HEK293 (cell line): ENCODE results near the gene CTAGE1.

Experiments
- CTCF ChIA-PET: fragments of 350-600 bp; formaldehyde crosslinking; extraction: SDS; loops from one replicate; lab custom pipeline; 2021; ENCODE audit warnings: antibody characterized with exemption; lab: Yijun Ruan, JAX
- POLR2A ChIA-PET: fragments of 300-600 bp; formaldehyde crosslinking; extraction: SDS; loops from one replicate; lab custom pipeline; 2020; ENCODE audit warnings: antibody characterized with exemption, inconsistent platforms; lab: Yijun Ruan, JAX
- H3K27ac ChIP-seq: fragments of 200-500 bp; sonication (Bioruptor generic); 2 replicates; pipeline ENCODE4 v1.5.1; 2014; ENCODE audit warnings: low read depth, low read length, control low read depth, inconsistent platforms; ENCODE audit errors: extremely low read depth
- H3K36me3 ChIP-seq, 2 experiments: fragments of 200-500 bp in 1 of 2; sonication (Bioruptor generic) in 1 of 2; 1 replicate in 1 of 2; 2 replicates in 1 of 2; pipeline ENCODE4 v1.5.1; 2014 to 2017; ENCODE audit warnings: inconsistent platforms in 2 of 2, low read length in 2 of 2; ENCODE audit not compliant: control insufficient read depth in 2 of 2, insufficient read depth in 1 of 2
- H3K4me1 ChIP-seq: fragments of 200-500 bp; sonication (Bioruptor generic); 2 replicates; pipeline ENCODE4 v1.5.1; 2014; ENCODE audit warnings: mild to moderate bottlenecking, low read length, inconsistent platforms; ENCODE audit not compliant: control insufficient read depth, insufficient read depth
- H3K4me3 ChIP-seq: 2 replicates; pipeline ENCODE4 v1.5.1; 2011; ENCODE audit warnings: low read depth, mild to moderate bottlenecking, control low read depth, low read length, moderate library complexity
- H3K9me3 ChIP-seq: fragments of 200-500 bp; sonication (Bioruptor generic); 2 replicates; pipeline ENCODE4 v1.5.1; 2014; ENCODE audit warnings: low read depth, low read length, inconsistent platforms; ENCODE audit not compliant: control insufficient read depth, insufficient read depth
- GLI4 ChIP-seq: fragments of 450-650 bp; formaldehyde crosslinking; IDR thresholded peaks from 2 replicates; pipeline ENCODE4 v1.5.1; 2016; ENCODE audit warnings: missing biosample characterization, missing genetic modification characterization
- HOXA7 ChIP-seq: sonication (generic); formaldehyde crosslinking; IDR thresholded peaks from 2 replicates; pipeline ENCODE4 v1.8.1; 2022; ENCODE audit warnings: missing genetic modification reagents, borderline replicate concordance
- KLF17 ChIP-seq: fragments of 450-650 bp; formaldehyde crosslinking; IDR thresholded peaks from 2 replicates; pipeline ENCODE4 v1.5.1; 2016; ENCODE audit warnings: missing biosample characterization, missing genetic modification characterization
- PRDM2 ChIP-seq: fragments of 450-650 bp; formaldehyde crosslinking; IDR thresholded peaks from 2 replicates; pipeline ENCODE4 v1.5.1; 2016; ENCODE audit warnings: missing biosample characterization, missing genetic modification characterization, borderline replicate concordance
- SETDB1 ChIP-seq: IDR thresholded peaks from one replicate; pipeline ENCODE4 v1.6.1; 2017; ENCODE audit warnings: mild to moderate bottlenecking, low read length, moderate library complexity, mixed read lengths; ENCODE audit not compliant: insufficient read length
- YY1 ChIP-seq: fragments of 450-650 bp; formaldehyde crosslinking; IDR thresholded peaks from 2 replicates; pipeline ENCODE4 v1.5.1; 2018; ENCODE audit warnings: missing biosample characterization, missing genetic modification characterization
- ZNF132 ChIP-seq: fragments of 450-650 bp; formaldehyde crosslinking; IDR thresholded peaks from 2 replicates; pipeline ENCODE4 v1.5.1; 2017; ENCODE audit warnings: missing biosample characterization, missing genetic modification characterization, borderline replicate concordance
- ZNF19 ChIP-seq: fragments of 450-650 bp; formaldehyde crosslinking; IDR thresholded peaks from 2 replicates; pipeline ENCODE4; 2016; ENCODE audit warnings: missing biosample characterization, missing genetic modification characterization, low read depth
- ZNF335 ChIP-seq: fragments of 450-650 bp; formaldehyde crosslinking; conservative IDR thresholded peaks from 2 replicates; pipeline ENCODE4 v1.5.1; 2016; ENCODE audit warnings: missing biosample characterization, missing genetic modification characterization
- ZNF624 ChIP-seq: fragments of 450-650 bp; formaldehyde crosslinking; IDR thresholded peaks from 2 replicates; pipeline ENCODE4 v1.5.1; 2017; ENCODE audit warnings: missing biosample characterization, missing genetic modification characterization
- ZNF777 ChIP-seq: fragments of 450-650 bp; formaldehyde crosslinking; IDR thresholded peaks from 2 replicates; pipeline ENCODE4 v1.5.1; 2017; ENCODE audit warnings: missing biosample characterization, missing genetic modification characterization, borderline replicate concordance
- TF ChIP-seq, protein P1 (sequence below): fragments of 450-650 bp; formaldehyde crosslinking; conservative IDR thresholded peaks from 2 replicates; pipeline ENCODE4 v1.5.1; 2016; ENCODE audit warnings: low read depth, missing biosample characterization, missing genetic modification characterization

Gene CTAGE1, protein sequence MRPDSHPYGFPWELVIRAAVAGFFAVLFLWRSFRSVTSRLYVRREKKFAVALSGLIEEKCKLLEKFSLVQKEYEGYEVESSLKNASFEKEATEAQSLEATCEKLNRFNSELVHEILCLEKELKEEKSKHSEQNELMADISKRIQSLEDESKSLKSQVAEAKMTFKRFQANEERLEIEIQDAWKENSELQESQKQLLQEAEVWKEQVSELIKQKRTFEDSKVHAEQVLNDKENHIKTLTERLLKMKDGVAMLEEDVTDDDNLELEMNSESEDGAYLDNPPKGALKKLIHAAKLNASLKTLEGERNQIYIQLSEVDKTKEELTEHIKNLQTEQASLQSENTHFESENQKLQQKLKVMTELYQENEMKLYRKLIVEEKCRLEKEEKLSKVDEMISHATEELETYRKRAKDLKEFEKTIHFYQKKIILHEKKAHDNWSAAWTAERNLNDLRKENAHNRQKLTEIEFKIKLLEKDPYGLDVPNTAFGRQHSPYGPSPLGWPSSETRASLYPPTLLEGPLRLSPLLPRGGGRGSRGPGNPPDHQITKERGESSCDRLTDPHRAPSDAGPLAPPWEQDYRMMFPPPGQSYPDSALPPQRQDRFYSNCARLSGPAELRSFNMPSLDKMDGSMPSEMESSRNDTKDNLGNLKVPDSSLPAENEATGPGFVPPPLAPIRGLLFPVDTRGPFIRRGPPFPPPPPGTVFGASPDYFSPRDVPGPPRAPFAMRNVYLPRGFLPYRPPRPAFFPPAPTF

DNA sequence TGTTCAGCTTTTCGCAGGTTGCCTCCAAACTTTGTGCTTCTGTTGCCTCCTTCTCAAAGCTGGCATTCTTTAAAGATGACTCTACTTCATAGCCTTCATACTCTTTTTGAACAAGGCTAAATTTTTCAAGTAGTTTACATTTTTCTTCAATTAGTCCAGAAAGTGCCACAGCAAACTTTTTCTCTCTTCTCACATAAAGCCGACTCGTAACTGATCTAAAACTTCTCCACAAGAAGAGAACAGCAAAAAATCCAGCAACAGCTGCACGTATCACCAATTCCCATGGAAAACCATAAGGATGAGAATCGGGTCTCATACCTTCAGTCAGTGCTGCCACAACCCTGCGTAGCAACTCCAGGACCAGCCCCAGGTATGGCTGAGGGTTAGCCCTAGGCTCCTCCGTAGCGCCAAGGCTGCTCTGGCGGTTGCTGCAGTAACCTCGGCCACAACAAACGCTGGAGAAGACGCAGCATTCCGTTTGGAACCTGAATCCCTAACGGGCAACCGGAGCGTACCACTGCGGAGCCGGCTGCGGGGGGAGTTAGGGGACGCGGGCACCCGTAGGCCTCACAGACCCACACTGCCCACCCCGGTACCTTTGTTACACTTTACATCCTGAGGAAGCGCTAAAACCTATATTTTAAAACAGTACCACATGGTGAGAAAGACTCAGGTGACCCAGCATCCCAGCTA lies at the start of gene CTAGE1:
Gene CTAGE1 (minus strand): TSS at position 420 of the 693 bp plus-strand sequence. CDS start 104 bp downstream, at position 316.
- no peak for TF ChIP-seq SETDB1
- Histone ChIP-seq H3K27ac (no peak within 1 kb of the TSS), H3K4me3 (no peak within 1 kb of the TSS), H3K9me3 (no peaks in the 10 kb centered on the region), H3K36me3 (no peaks in the 10 kb centered on the region), H3K4me1 (no peaks in the 10 kb centered on the region)
- POLR2A ChIA-PET: no interaction called here
- CTCF ChIA-PET: interaction anchor here (0.6 to 1.1 kb wide), 2 partner anchors 15 to 233 kb away, joined by 3 read pairs; no protein-coding TSS in a partner anchor

DNA sequence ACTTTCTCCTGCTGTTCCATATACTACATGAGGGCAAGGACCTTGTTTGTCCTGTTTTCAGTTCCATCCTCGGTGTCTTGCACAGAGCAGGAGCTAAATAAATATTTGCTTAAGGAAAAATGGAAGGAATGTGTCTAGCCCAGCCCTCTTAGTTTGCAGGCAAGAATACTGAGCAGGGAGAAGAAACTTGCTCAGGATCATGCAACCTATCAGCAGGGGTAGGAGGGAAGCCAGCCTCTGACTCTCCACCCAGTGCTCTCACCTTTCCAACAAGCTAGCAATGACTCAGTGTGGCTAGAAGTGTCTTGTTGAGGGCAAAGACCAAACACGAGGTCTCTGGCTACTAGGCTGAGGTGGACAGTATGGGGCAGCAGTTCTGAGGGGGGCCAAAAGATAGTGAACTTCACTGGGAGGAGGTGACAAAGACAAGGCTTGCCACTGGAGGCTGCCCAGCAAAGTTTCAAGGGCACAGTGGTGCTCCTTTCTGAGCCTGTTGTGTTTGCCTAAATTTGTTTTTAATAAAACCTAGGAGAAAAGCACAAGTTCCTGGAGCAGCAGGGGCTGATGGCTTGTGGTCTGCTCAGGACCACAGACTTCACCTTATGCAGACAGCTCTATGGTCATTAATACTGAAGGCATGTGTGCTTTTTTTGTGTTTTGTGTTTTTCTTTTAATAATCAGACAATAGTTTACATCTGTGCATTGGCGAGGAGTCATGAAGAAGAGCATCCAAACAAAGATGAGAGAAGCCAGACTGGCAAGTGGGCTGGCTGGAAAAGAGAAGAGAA lies 49.1 kb upstream of the CTAGE1 start:
- H3K9me3 ChIP-seq: no peaks in the 10 kb centered on the region
- H3K36me3 ChIP-seq: no peaks in the 10 kb centered on the region
- no peak for TF ChIP-seq KLF17 (tag by site-specific recombination)
- no peak for TF ChIP-seq ZNF777 (tag by site-specific recombination)
- TF ChIP-seq, protein P1, sequence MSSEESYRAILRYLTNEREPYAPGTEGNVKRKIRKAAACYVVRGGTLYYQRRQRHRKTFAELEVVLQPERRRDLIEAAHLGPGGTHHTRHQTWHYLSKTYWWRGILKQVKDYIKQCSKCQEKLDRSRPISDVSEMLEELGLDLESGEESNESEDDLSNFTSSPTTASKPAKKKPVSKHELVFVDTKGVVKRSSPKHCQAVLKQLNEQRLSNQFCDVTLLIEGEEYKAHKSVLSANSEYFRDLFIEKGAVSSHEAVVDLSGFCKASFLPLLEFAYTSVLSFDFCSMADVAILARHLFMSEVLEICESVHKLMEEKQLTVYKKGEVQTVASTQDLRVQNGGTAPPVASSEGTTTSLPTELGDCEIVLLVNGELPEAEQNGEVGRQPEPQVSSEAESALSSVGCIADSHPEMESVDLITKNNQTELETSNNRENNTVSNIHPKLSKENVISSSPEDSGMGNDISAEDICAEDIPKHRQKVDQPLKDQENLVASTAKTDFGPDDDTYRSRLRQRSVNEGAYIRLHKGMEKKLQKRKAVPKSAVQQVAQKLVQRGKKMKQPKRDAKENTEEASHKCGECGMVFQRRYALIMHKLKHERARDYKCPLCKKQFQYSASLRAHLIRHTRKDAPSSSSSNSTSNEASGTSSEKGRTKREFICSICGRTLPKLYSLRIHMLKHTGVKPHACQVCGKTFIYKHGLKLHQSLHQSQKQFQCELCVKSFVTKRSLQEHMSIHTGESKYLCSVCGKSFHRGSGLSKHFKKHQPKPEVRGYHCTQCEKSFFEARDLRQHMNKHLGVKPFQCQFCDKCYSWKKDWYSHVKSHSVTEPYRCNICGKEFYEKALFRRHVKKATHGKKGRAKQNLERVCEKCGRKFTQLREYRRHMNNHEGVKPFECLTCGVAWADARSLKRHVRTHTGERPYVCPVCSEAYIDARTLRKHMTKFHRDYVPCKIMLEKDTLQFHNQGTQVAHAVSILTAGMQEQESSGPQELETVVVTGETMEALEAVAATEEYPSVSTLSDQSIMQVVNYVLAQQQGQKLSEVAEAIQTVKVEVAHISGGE (tag by site-specific recombination): no peak
- TF ChIP-seq ZNF132 (tag by site-specific recombination): no peak
- no peak for TF ChIP-seq GLI4
- TF ChIP-seq YY1 (tag by site-specific recombination): no peak
- TF ChIP-seq ZNF335 (tag by site-specific recombination): no peak
- TF ChIP-seq, all 188 proteins: peak for 0
- CTCF ChIA-PET: interaction anchor here (0.8 to 1.7 kb wide), 2 partner anchors 96 to 230 kb away, joined by 3 to 5 read pairs; no protein-coding TSS in a partner anchor
- POLR2A ChIA-PET: interaction anchor here (1.0 kb wide), 3 partner anchors 15 to 298 kb away, joined by 3 to 5 read pairs (median 4); partner anchors contain the start of gene GATA6
- no peak overlapping the region for H3K4me3 ChIP-seq
- H3K27ac ChIP-seq: peak overlapping the region; percentile 26; the same call in 1 of the 2 replicates
- H3K4me1 ChIP-seq: peaks cover 32% of the 10 kb centered on the region

- POLR2A ChIA-PET: interaction anchor here (1.0 kb wide), 3 partner anchors 14 to 297 kb away, joined by 3 to 5 read pairs (median 4); partner anchors contain the start of gene GATA6
- TF ChIP-seq ZNF624 (tag by site-specific recombination) (no peak), HOXA7 (no peak), PRDM2 (tag by site-specific recombination) (no peak), ZNF19 (tag by site-specific recombination) (no peak)
Measured at GRCh38 chr18:22465859-22466457, 48.2 kb upstream of the CTAGE1 start.

More at GRCh38 chr18:22465859-22466457, 48.2 kb upstream of the CTAGE1 start:
- CTCF ChIA-PET: interaction anchor here (0.8 to 1.7 kb wide), 2 partner anchors 97 to 229 kb away, joined by 3 to 5 read pairs; no protein-coding TSS in a partner anchor
- Histone ChIP-seq H3K4me1 (peaks cover 27% of the 10 kb centered on the region), H3K36me3 (no peaks in the 10 kb centered on the region), H3K27ac (no peak overlapping the region), H3K9me3 (no peaks in the 10 kb centered on the region), H3K4me3 (no peak overlapping the region)
